GM12878 (cell line): ENCODE data around the gene KLF12. TPM values are rescaled to one million over a fixed set of nuclear protein-coding genes. Genes with fewer than 3 reads are reported as not detected.

Experiments used
- CHD1 ChIP-seq: IDR thresholded peaks from 2 replicates; pipeline ENCODE4 v1.6.1; 2012; ENCODE audit warnings: low read depth, low read length, improper control_type of control experiment
- DPF2 ChIP-seq: fragments of 450-650 bp; IDR thresholded peaks from 2 replicates; pipeline ENCODE4 v1.6.1; 2017; ENCODE audit warnings: mild to moderate bottlenecking
- EED ChIP-seq: sonication (generic); IDR thresholded peaks from 2 replicates; pipeline ENCODE4 v1.6.1; 2016; ENCODE audit warnings: antibody characterized with exemption, low read depth
- EGR1 ChIP-seq, 2 experiments: IDR thresholded peaks; 1 replicate in 1 of 2; 2 replicates in 1 of 2; pipeline ENCODE4 v1.6.1; 2011 to 2012; ENCODE audit warnings: low read depth in 2 of 2, low read length in 2 of 2, borderline replicate concordance in 1 of 2, mild to moderate bottlenecking in 1 of 2, moderate library complexity in 1 of 2
- IKZF1 ChIP-seq: fragments of 450-650 bp; conservative IDR thresholded peaks from 2 replicates; pipeline ENCODE4 v1.6.1; 2017; ENCODE audit warnings: antibody characterized with exemption, mild to moderate bottlenecking
- IRF4 ChIP-seq: IDR thresholded peaks from 2 replicates; pipeline ENCODE4 v1.6.1; 2011; ENCODE audit warnings: low read depth, low read length
- LARP7 ChIP-seq: fragments of 450-650 bp; IDR thresholded peaks from 2 replicates; pipeline ENCODE4 v1.6.1; 2017; ENCODE audit warnings: mild to moderate bottlenecking
- MEF2B ChIP-seq: fragments of 450-650 bp; IDR thresholded peaks from 2 replicates; pipeline ENCODE4 v1.6.1; 2018; ENCODE audit warnings: mild to moderate bottlenecking, moderate library complexity; ENCODE audit not compliant: partially characterized antibody, poor library complexity, severe bottlenecking
- MLLT1 ChIP-seq: fragments of 450-650 bp; IDR thresholded peaks from 2 replicates; pipeline ENCODE4 v1.6.1; 2016; ENCODE audit warnings: mild to moderate bottlenecking
- NBN ChIP-seq: fragments of 450-650 bp; IDR thresholded peaks from 2 replicates; pipeline ENCODE4 v1.6.1; 2016
- NR2C1 ChIP-seq: fragments of 450-650 bp; IDR thresholded peaks from 2 replicates; pipeline ENCODE4 v1.6.1; 2017; ENCODE audit warnings: antibody characterized with exemption, mild to moderate bottlenecking, moderate library complexity
- POLR2A ChIP-seq: IDR thresholded peaks from 2 replicates; pipeline ENCODE4 v1.6.1; 2011; ENCODE audit warnings: low read depth, mild to moderate bottlenecking, low read length
- POU2F2 ChIP-seq: IDR thresholded peaks from 3 replicates; pipeline ENCODE4 v1.6.1; 2011; ENCODE audit warnings: low read depth, mild to moderate bottlenecking, low read length, borderline replicate concordance
- RELB ChIP-seq: fragments of 450-650 bp; IDR thresholded peaks from 2 replicates; pipeline ENCODE4 v1.6.1; 2017; ENCODE audit warnings: low read depth, mild to moderate bottlenecking, moderate library complexity
- SMARCA5 ChIP-seq: fragments of 450-650 bp; IDR thresholded peaks from 2 replicates; pipeline ENCODE4 v1.6.1; 2017; ENCODE audit warnings: mild to moderate bottlenecking
- STAT3 ChIP-seq: IDR thresholded peaks from 2 replicates; pipeline ENCODE4 v1.6.1; 2011; ENCODE audit warnings: low read depth, low read length, improper control_type of control experiment
- SUPT20H ChIP-seq: IDR thresholded peaks from 2 replicates; pipeline ENCODE4 v1.6.1; 2011; ENCODE audit warnings: low read depth, mild to moderate bottlenecking, low read length, moderate library complexity, borderline replicate concordance; ENCODE audit not compliant: control insufficient read depth
- polyA plus RNA-seq, 11 experiments: library from polyadenylated mRNA; depleted of rRNA in 4 of 11; unstranded in 6 of 11; stranded (reverse) in 5 of 11; fragments of >200 nt; fragmentation: Nextera tagmentation in 4 of 11; fragmentation: Illumina TruSeq in 1 of 11; extraction: Ambion mirVana in 4 of 11; extraction: Trizol in 1 of 11; gene quantifications; 1 replicate in 1 of 11; 2 replicates in 10 of 11; pipeline versions ENCODE4 v1.2.1 to v1.2.3, GENCODE V29; 2011 to 2016; ENCODE audit warnings: inconsistent platforms in 2 of 11, missing spikeins in 2 of 11, low read depth in 1 of 11
- total RNA-seq, 4 experiments: library from RNA; depleted of rRNA in 3 of 4; stranded (reverse); fragments of >200 nt in 3 of 4; fragmentation: Illumina TruSeq in 1 of 4; extraction: Trizol in 1 of 4; gene quantifications; 2 replicates each; pipeline versions ENCODE4 v1.2.1 to v1.2.3, GENCODE V29; 2013 to 2021
- TF ChIP-seq, protein P1 (sequence below): fragments of 450-650 bp; conservative IDR thresholded peaks from 2 replicates; pipeline ENCODE4 v1.6.1; 2017; ENCODE audit warnings: mild to moderate bottlenecking, moderate library complexity
- TF ChIP-seq, protein P2 (sequence below): fragments of 450-650 bp; IDR thresholded peaks from 2 replicates; pipeline ENCODE4 v1.6.1; 2018; ENCODE audit warnings: borderline replicate concordance, mild to moderate bottlenecking; ENCODE audit not compliant: partially characterized antibody
- TF ChIP-seq, protein P3 (sequence below), 3 experiments: IDR thresholded peaks in 2 of 3; conservative IDR thresholded peaks in 1 of 3; 2 replicates each; pipeline ENCODE4 v1.5.1; 2011; ENCODE audit warnings: low read depth in 3 of 3, low read length in 3 of 3, mild to moderate bottlenecking in 3 of 3, control low read depth in 2 of 3, moderate library complexity in 2 of 3, inconsistent platforms in 1 of 3, mixed read lengths in 1 of 3; ENCODE audit not compliant: control insufficient read depth in 2 of 3, insufficient read depth in 1 of 3; ENCODE audit errors: extremely low read depth in 1 of 3

KLF12 gene
- total and polyA plus RNA-seq, 10 of the 15 experiments (the other 5 are each of a cell fraction or from before 2014, with no cell fraction given), result 0.11 to 11.4 (median 0.98) TPM

DNA sequence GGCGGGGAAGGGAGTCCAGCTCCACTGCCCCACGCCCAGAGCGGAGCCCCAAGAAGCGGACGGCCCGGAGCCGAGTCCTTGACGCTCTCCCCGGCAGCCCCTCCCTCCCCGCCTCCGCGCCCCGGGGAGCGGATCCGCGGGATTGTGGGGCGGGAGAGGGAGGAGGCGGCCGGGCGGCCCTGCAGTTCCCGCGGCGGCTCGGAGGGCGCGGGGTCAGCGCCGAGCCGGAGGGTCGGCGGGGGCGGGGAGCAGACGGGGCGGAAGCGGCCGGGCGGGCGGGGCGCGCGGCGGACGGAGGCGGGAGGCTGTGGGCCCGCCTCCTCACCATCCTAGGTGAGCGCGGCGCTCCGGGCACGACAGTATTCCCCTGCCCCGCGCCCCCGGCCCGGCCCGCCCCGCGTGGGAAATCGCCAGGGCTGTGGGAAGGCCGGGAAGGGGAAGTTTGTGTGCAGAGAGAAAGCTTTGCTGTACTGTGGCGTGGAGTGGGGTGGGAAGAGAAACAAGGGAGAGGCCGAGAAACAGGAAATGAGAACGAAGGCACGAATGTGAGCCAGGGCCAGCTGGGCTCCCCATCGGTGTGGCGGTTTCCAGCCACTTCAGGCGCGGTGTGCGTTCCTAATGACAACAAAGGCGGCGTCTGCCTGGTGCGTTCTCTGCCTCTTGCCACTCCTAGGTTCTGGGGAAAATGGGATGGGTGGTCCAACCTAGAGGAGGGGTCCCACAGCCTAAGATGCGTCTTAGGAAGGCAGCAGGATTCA is 1.3 kb upstream of the KLF12 start (continued):
- 0 out of 2 replicates have a peak, but pooled peaks have one; percentile 39 for TF ChIP-seq SMARCA5
- peak; percentile 62 for TF ChIP-seq POLR2A
- TF ChIP-seq IRF4, result 0 out of 2 replicates have a peak, but pooled peaks have one; percentile 59
- TF ChIP-seq STAT3, result no peak
- peak in 1 of 2 experiments; percentile 80; a peak in 2 of 3 replicates for TF ChIP-seq EGR1 (IDR thresholded peaks at IDR 0.05; ENCODE audit: borderline replicate concordance in 1 of 2, low read depth in 2 of 2, low read length in 2 of 2)
- TF ChIP-seq RELB, result peak; percentile 58; the same call in 1 of the 2 replicates
- no peak for TF ChIP-seq SUPT20H
- peak; percentile 22; the same call in 1 of the 2 replicates for TF ChIP-seq LARP7
- TF ChIP-seq DPF2, result peak; percentile 53; the same call in 1 of the 2 replicates
- TF ChIP-seq IKZF1, result peak; percentile 55
- TF ChIP-seq NBN, result peak; percentile 62
- TF ChIP-seq EED, result peak; percentile 11; the same call in 1 of the 2 replicates
- TF ChIP-seq CHD1, result 0 out of 2 replicates have a peak, but pooled peaks have one; percentile 53
- TF ChIP-seq POU2F2, result 0 out of 3 replicates have a peak, but pooled peaks have one; percentile 18
- peak; percentile 31; the same call in 1 of the 2 replicates for TF ChIP-seq NR2C1
- TF ChIP-seq MEF2B, result no peak
- TF ChIP-seq, protein P1, sequence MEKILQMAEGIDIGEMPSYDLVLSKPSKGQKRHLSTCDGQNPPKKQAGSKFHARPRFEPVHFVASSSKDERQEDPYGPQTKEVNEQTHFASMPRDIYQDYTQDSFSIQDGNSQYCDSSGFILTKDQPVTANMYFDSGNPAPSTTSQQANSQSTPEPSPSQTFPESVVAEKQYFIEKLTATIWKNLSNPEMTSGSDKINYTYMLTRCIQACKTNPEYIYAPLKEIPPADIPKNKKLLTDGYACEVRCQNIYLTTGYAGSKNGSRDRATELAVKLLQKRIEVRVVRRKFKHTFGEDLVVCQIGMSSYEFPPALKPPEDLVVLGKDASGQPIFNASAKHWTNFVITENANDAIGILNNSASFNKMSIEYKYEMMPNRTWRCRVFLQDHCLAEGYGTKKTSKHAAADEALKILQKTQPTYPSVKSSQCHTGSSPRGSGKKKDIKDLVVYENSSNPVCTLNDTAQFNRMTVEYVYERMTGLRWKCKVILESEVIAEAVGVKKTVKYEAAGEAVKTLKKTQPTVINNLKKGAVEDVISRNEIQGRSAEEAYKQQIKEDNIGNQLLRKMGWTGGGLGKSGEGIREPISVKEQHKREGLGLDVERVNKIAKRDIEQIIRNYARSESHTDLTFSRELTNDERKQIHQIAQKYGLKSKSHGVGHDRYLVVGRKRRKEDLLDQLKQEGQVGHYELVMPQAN, result peak; percentile 47
- TF ChIP-seq, protein P2, sequence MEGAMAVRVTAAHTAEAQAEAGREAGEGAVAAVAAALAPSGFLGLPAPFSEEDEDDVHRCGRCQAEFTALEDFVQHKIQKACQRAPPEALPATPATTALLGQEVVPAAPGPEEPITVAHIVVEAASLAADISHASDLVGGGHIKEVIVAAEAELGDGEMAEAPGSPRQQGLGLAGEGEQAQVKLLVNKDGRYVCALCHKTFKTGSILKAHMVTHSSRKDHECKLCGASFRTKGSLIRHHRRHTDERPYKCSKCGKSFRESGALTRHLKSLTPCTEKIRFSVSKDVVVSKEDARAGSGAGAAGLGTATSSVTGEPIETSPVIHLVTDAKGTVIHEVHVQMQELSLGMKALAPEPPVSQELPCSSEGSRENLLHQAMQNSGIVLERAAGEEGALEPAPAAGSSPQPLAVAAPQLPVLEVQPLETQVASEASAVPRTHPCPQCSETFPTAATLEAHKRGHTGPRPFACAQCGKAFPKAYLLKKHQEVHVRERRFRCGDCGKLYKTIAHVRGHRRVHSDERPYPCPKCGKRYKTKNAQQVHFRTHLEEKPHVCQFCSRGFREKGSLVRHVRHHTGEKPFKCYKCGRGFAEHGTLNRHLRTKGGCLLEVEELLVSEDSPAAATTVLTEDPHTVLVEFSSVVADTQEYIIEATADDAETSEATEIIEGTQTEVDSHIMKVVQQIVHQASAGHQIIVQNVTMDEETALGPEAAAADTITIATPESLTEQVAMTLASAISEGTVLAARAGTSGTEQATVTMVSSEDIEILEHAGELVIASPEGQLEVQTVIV, result no peak
- 0 out of 2 replicates have a peak, but pooled peaks have one; percentile 32 for TF ChIP-seq MLLT1
- TF ChIP-seq, protein P3, sequence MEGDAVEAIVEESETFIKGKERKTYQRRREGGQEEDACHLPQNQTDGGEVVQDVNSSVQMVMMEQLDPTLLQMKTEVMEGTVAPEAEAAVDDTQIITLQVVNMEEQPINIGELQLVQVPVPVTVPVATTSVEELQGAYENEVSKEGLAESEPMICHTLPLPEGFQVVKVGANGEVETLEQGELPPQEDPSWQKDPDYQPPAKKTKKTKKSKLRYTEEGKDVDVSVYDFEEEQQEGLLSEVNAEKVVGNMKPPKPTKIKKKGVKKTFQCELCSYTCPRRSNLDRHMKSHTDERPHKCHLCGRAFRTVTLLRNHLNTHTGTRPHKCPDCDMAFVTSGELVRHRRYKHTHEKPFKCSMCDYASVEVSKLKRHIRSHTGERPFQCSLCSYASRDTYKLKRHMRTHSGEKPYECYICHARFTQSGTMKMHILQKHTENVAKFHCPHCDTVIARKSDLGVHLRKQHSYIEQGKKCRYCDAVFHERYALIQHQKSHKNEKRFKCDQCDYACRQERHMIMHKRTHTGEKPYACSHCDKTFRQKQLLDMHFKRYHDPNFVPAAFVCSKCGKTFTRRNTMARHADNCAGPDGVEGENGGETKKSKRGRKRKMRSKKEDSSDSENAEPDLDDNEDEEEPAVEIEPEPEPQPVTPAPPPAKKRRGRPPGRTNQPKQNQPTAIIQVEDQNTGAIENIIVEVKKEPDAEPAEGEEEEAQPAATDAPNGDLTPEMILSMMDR (IDR thresholded peaks at IDR 0.05 in 2 of 3, conservative IDR thresholded peaks at IDR 0.05 in 1 of 3; ENCODE audit: control insufficient read depth in 2 of 3, extremely low read depth in 1 of 3, insufficient read depth in 1 of 3, low read depth in 3 of 3, low read length in 3 of 3), result no peak
